ENCODE data around the gene TP53.

DNA sequence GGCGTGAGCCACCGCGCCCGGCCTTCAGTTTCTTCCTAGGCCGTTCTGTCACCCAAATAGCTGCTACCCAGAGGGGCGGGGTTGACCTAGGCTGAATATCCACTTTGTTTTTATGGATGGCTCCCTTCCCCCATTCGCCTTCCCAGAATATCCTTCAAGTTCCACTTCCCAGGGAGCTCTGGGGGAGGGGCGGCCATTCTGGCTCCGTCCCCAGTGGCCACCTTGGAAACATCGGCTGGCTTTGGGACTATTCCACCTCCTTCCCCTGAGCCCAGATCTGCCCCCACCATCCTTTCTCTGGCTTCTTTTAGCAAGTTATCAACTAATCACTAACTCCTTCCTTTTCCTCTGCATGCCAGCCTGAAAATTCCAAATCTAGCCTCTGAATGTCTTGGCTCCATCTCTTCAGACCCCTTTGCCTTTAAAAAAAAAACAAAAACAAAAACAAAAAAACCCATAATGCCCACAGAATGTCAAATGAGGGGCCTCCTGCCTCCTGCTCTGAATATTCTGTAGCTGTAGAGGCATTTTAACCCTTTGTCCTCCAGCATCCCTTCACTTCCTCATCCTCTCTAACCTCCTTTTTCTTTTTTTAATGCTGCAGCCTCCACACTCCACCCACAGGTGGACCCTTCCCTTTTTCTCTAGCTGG is 30.2 kb downstream of the TP53 start:
- TF ChIP-seq TAF1 (IDR thresholded peaks at IDR 0.05; ENCODE audit: low read depth) (no peak), EZH2 (IDR thresholded peaks at IDR 0.05; ENCODE audit: borderline replicate concordance, insufficient read depth, low read length, poor library complexity, severe bottlenecking) (no peak), POLR2AphosphoS5 (IDR thresholded peaks at IDR 0.05) (no peak), EP300 (conservative IDR thresholded peaks at IDR 0.05; ENCODE audit: poor library complexity, severe bottlenecking) (no peak), SMC3 (conservative IDR thresholded peaks at IDR 0.05; ENCODE audit: poor library complexity) (no peak), MXI1 (conservative IDR thresholded peaks at IDR 0.05; ENCODE audit: poor library complexity, severe bottlenecking) (no peak), RAD21 (conservative IDR thresholded peaks at IDR 0.05) (no peak)
- TF ChIP-seq, protein P1, sequence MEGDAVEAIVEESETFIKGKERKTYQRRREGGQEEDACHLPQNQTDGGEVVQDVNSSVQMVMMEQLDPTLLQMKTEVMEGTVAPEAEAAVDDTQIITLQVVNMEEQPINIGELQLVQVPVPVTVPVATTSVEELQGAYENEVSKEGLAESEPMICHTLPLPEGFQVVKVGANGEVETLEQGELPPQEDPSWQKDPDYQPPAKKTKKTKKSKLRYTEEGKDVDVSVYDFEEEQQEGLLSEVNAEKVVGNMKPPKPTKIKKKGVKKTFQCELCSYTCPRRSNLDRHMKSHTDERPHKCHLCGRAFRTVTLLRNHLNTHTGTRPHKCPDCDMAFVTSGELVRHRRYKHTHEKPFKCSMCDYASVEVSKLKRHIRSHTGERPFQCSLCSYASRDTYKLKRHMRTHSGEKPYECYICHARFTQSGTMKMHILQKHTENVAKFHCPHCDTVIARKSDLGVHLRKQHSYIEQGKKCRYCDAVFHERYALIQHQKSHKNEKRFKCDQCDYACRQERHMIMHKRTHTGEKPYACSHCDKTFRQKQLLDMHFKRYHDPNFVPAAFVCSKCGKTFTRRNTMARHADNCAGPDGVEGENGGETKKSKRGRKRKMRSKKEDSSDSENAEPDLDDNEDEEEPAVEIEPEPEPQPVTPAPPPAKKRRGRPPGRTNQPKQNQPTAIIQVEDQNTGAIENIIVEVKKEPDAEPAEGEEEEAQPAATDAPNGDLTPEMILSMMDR (IDR thresholded peaks at IDR 0.05; ENCODE audit: poor library complexity, severe bottlenecking) = no peak
- TF ChIP-seq, protein P2, sequence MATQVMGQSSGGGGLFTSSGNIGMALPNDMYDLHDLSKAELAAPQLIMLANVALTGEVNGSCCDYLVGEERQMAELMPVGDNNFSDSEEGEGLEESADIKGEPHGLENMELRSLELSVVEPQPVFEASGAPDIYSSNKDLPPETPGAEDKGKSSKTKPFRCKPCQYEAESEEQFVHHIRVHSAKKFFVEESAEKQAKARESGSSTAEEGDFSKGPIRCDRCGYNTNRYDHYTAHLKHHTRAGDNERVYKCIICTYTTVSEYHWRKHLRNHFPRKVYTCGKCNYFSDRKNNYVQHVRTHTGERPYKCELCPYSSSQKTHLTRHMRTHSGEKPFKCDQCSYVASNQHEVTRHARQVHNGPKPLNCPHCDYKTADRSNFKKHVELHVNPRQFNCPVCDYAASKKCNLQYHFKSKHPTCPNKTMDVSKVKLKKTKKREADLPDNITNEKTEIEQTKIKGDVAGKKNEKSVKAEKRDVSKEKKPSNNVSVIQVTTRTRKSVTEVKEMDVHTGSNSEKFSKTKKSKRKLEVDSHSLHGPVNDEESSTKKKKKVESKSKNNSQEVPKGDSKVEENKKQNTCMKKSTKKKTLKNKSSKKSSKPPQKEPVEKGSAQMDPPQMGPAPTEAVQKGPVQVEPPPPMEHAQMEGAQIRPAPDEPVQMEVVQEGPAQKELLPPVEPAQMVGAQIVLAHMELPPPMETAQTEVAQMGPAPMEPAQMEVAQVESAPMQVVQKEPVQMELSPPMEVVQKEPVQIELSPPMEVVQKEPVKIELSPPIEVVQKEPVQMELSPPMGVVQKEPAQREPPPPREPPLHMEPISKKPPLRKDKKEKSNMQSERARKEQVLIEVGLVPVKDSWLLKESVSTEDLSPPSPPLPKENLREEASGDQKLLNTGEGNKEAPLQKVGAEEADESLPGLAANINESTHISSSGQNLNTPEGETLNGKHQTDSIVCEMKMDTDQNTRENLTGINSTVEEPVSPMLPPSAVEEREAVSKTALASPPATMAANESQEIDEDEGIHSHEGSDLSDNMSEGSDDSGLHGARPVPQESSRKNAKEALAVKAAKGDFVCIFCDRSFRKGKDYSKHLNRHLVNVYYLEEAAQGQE (IDR thresholded peaks at IDR 0.05; ENCODE audit: borderline replicate concordance) = no peak

All from neural cell (in vitro differentiated cells).